K562 (cell line): Measurements from ENCODE around the gene RAB24. TPM values are rescaled to one million over a fixed set of nuclear protein-coding genes. Genes with fewer than 3 reads are reported as not detected.

Experiments
- ATAC-seq: fragments of 200-7000 bp; cut with Tn5 transposase; 3 replicates; pipeline ENCODE4 v1.9.1; 2020; ENCODE audit warnings: moderate library complexity
- BruUV-seq: library from RNA; stranded (reverse); fragments of 400-500 nt; replicated peaks from 2 replicates; lab custom pipeline; 2021; lab: Mats Ljungman, UMichigan
- CTCF ChIA-PET: fragments of 300-600 bp; formaldehyde crosslinking; extraction: SDS; loops from one replicate; lab custom pipeline; 2021; ENCODE audit warnings: low intra/inter-chr PET ratio; lab: Yijun Ruan, JAX
- POLR2A ChIA-PET: fragments of 300-600, 350-650 bp; sonication (Branson Sonifier 250); formaldehyde crosslinking; extraction: SDS; loops from one replicate; lab custom pipeline; 2021; ENCODE audit warnings: antibody characterized with exemption, inconsistent platforms; lab: Yijun Ruan, JAX
- DNase-seq, 4 experiments: peaks; one replicate each; pipeline versions ENCODE4 v3.0.0 to v3.0.0-alpha.2; 2011 to 2018; ENCODE audit warnings: low spot score in 3 of 4, mixed read lengths in 3 of 4; ENCODE audit errors: extremely low read depth in 1 of 4
- FAIRE-seq: peaks from 2 replicates; lab custom pipeline; 2011; peaks lifted over from hg19 to GRCh38; lab: Jason Lieb, UNC
- H2AFZ ChIP-seq: 2 replicates; pipeline ENCODE4 v1.6.0; 2011; ENCODE audit warnings: low read depth, low read length, control low read depth, inconsistent platforms
- H3K27ac ChIP-seq: fragments of 200-600 bp; 3 replicates; pipeline ENCODE4 v1.8.0; 2011; ENCODE audit warnings: low read depth, mild to moderate bottlenecking, control low read depth, inconsistent platforms, low read length, moderate library complexity, mixed read lengths; ENCODE audit errors: extremely low read depth
- H3K27me3 ChIP-seq, 2 experiments: fragments of 300-600 bp in 1 of 2; 2 replicates in 1 of 2; 3 replicates in 1 of 2; pipeline versions ENCODE4 v1.6.0 to v1.8.0; 2011; ENCODE audit warnings: inconsistent platforms in 2 of 2, low read length in 2 of 2, mild to moderate bottlenecking in 1 of 2, mixed read lengths in 1 of 2, moderate library complexity in 1 of 2; ENCODE audit not compliant: control insufficient read depth in 2 of 2, insufficient read depth in 2 of 2
- H3K36me3 ChIP-seq: fragments of 300-600 bp; 3 replicates; pipeline ENCODE4 v1.8.0; 2011; ENCODE audit warnings: mild to moderate bottlenecking, low read length, inconsistent platforms; ENCODE audit not compliant: control insufficient read depth, insufficient read depth
- H3K4me1 ChIP-seq, 2 experiments: fragments of 200-600 bp in 1 of 2; replicated peaks in 1 of 2; 2 replicates in 1 of 2; 3 replicates in 1 of 2; pipeline versions ENCODE4 v1.5.1 to v1.8.0; 2011; ENCODE audit warnings: inconsistent platforms in 2 of 2, low read length in 2 of 2, mild to moderate bottlenecking in 1 of 2, mixed read lengths in 1 of 2, moderate library complexity in 1 of 2; ENCODE audit not compliant: control insufficient read depth in 2 of 2, insufficient read depth in 2 of 2
- H3K4me2 ChIP-seq: 2 replicates; pipeline ENCODE4 v1.6.1; 2011; ENCODE audit warnings: low read length, control low read depth, inconsistent platforms, mixed read lengths; ENCODE audit not compliant: insufficient read depth
- H3K4me3 ChIP-seq: fragments of 200-600 bp; sonication (generic), shearing (Covaris generic); 2 replicates; pipeline ENCODE4 v1.5.1; 2016; ENCODE audit warnings: control low read depth, inconsistent platforms
- H3K79me2 ChIP-seq: fragments of 200-600 bp; 3 replicates; pipeline ENCODE4 v1.8.0; 2011; ENCODE audit warnings: low read length, inconsistent platforms; ENCODE audit not compliant: control insufficient read depth, insufficient read depth
- H3K9ac ChIP-seq, 2 experiments: 2 replicates each; pipeline versions ENCODE4 v1.6.0 to v1.6.1; 2011; ENCODE audit warnings: low read depth in 2 of 2, low read length in 2 of 2, control low read depth in 1 of 2, inconsistent platforms in 1 of 2, mild to moderate bottlenecking in 1 of 2, mixed read lengths in 1 of 2; ENCODE audit not compliant: insufficient read depth in 1 of 2
- H3K9me1 ChIP-seq: one replicate; pipeline ENCODE4 v1.6.0; 2011; ENCODE audit warnings: inconsistent platforms, mild to moderate bottlenecking, low read length, moderate library complexity; ENCODE audit not compliant: control insufficient read depth, insufficient read depth
- H3K9me3 ChIP-seq: replicated peaks from 2 replicates; pipeline ENCODE4 v1.5.1; 2011; ENCODE audit warnings: low read depth, low read length, inconsistent platforms; ENCODE audit not compliant: control insufficient read depth, insufficient read depth
- H4K20me1 ChIP-seq: replicated peaks from 2 replicates; pipeline ENCODE4 v1.6.1; 2011; ENCODE audit warnings: low read length, inconsistent platforms, mixed read lengths; ENCODE audit not compliant: control insufficient read depth, insufficient read depth
- POLR2G ChIP-seq: fragments of 200-400 bp; formaldehyde crosslinking; IDR thresholded peaks from 2 replicates; pipeline ENCODE4 v1.6.1; 2017; ENCODE audit warnings: low read depth, mild to moderate bottlenecking, antibody characterized with exemption, low read length, moderate library complexity
- TFAP4 ChIP-seq: sonication (generic); formaldehyde crosslinking; IDR thresholded peaks from 2 replicates; pipeline ENCODE4 v1.8.0; 2022; ENCODE audit warnings: missing genetic modification reagents, mild to moderate bottlenecking, moderate library complexity, borderline replicate concordance
- ZNF431 ChIP-seq: sonication (generic); formaldehyde crosslinking; IDR thresholded peaks from 2 replicates; pipeline ENCODE4 v1.8.0; 2022; ENCODE audit warnings: mild to moderate bottlenecking, missing genetic modification reagents
- WGBS: fragments of 100-300 bp; shearing (Covaris generic); methylation state at CpG from one replicate; pipeline ENCODE4 v1.1.6; 2016; ENCODE audit warnings: low coverage, mixed read lengths; ENCODE audit not compliant: insufficient coverage; ENCODE audit errors: missing lambda C conversion rate; 5-methylcytosine and 5-hydroxymethylcytosine counted together
- in situ Hi-C: fragments of 300-500 bp; cut with MboI; formaldehyde crosslinking; loops from 4 replicates; pipeline ENCODE4 v1.15.0; 2018; ENCODE audit warnings: inconsistent platforms, mixed read lengths
- intact Hi-C: fragments of 100-400 bp; cut with micrococcal nuclease; formaldehyde crosslinking; loops from 2 replicates; pipeline ENCODE4 v1.14.2; 2022
- polyA plus RNA-seq, 8 experiments: library from polyadenylated mRNA; depleted of rRNA in 4 of 8; stranded (reverse) in 5 of 8; unstranded in 3 of 8; fragments of >200 nt; fragmentation: Nextera tagmentation in 2 of 8; fragmentation: Illumina TruSeq in 1 of 8; extraction: Ambion mirVana in 2 of 8; extraction: Trizol in 1 of 8; gene quantifications; 2 replicates each; pipeline versions ENCODE4 v1.2.1 to v1.2.3, GENCODE V29; 2011 to 2014; ENCODE audit warnings: inconsistent platforms in 1 of 8, missing spikeins in 1 of 8
- total RNA-seq, 7 experiments: library from RNA; depleted of rRNA in 6 of 7; stranded (reverse); fragments of >200 nt in 6 of 7; fragmentation: Illumina TruSeq in 2 of 7; extraction: Trizol in 2 of 7; gene quantifications; 2 replicates each; pipeline versions ENCODE4 v1.2.1 to v1.2.3, GENCODE V29; 2011 to 2021; ENCODE audit warnings: low replicate concordance in 1 of 7

Gene RAB24
- total and polyA plus RNA-seq, 9 of the 15 experiments (the other 6 are each of a cell fraction or from before 2014, with no cell fraction given), result 13.9 to 107 (median 34.8) TPM

- Histone ChIP-seq H3K4me2 (peak overlapping the region; percentile 94), H3K4me3 (peak overlapping the region; percentile 88; the same call in 1 of the 2 replicates), H3K27me3 (no peaks in the 10 kb centered on the region), H3K9me3 (no peaks in the 10 kb centered on the region), H3K27ac (0 out of 3 replicates have a peak overlapping the region, but pooled peaks have one; percentile 89), H2AFZ (no peak overlapping the region), H4K20me1 (peaks cover 10% of the 10 kb centered on the region), H3K4me1 (peaks cover 23 to 29% of the 10 kb centered on the region in 2 experiments), H3K36me3 (peaks cover 60% of the 10 kb centered on the region), H3K79me2 (peaks cover 48% of the 10 kb centered on the region), H3K9ac (peak overlapping the region; percentile 93 to 99; a peak in 3 of 4 replicates), H3K9me1 (no peaks in the 10 kb centered on the region)
- CTCF ChIA-PET, result no interaction called here
- intact Hi-C loops, result loop anchor here (5.0 kb wide), 1 partner anchor 169 kb away; the partner anchor contains the start of gene NSD1
- no peak for FAIRE-seq
- no peak for ATAC-seq
- in situ Hi-C loops, result no loop called here
- 0 out of 2 replicates have a peak, but pooled peaks have one; percentile 4 for TF ChIP-seq POLR2G
- no peak for TF ChIP-seq ZNF431 (CRISPR knock-in tag)
- TF ChIP-seq TFAP4 (CRISPR knock-in tag), result 0 out of 2 replicates have a peak, but pooled peaks have one; percentile 33
- POLR2A ChIA-PET, result interaction anchor here (0.7 to 1.9 kb wide), 10 partner anchors 9 to 192 kb away, joined by 3 to 9 read pairs (median 4); partner anchors contain the start of gene MXD3
- no peak for DNase-seq
- 85% methylated on average over 7 of the region's 7 CpGs for WGBS
- BruUV-seq, result no TSS peak
These were observed 1.9 kb downstream of the RAB24 start for GRCh38 chr5:177301503-177302165.
